Natural killer cell treated with Interleukin-12 subunit alpha and Interleukin-12 subunit beta and Interleukin-15 and Interleukin-18, amount 100 ng/mL, for 72 hours (primary cell): ENCODE results near the gene CDH16. TPM values are rescaled to one million over a fixed set of nuclear protein-coding genes. Genes with fewer than 3 reads are reported as not detected.

ENCODE experiments used
- ATAC-seq, 2 donors: fragments of 150-1000 bp; cut with Tn5 transposase in 1 of 2; sonication (Bioruptor Pico), chemical (Tn5 transposase) in 1 of 2; 2 replicates each; pipeline ENCODE4 v1.10.0; 2021
- DNase-seq: peaks from one replicate; pipeline ENCODE4 v3.0.0; 2022; ENCODE audit warnings: low spot score
- H3K27ac Mint-ChIP-seq, 2 donors: 1 replicate in 1 of 2; 2 replicates in 1 of 2; pipeline ENCODE4 v1.8.0; 2022; ENCODE audit warnings: mixed read lengths in 2 of 2, mild to moderate bottlenecking in 1 of 2, moderate library complexity in 1 of 2
- H3K27me3 Mint-ChIP-seq, 2 donors: 1 replicate in 1 of 2; 2 replicates in 1 of 2; pipeline ENCODE4 v1.8.0; 2022; ENCODE audit warnings: mixed read lengths in 2 of 2
- H3K36me3 Mint-ChIP-seq: one replicate; pipeline ENCODE4 v1.8.0; 2022; ENCODE audit warnings: mixed read lengths
- H3K4me1 Mint-ChIP-seq, 2 donors: 1 replicate in 1 of 2; 2 replicates in 1 of 2; pipeline ENCODE4 v1.8.0; 2022; ENCODE audit warnings: low read depth in 2 of 2, mixed read lengths in 2 of 2, mild to moderate bottlenecking in 1 of 2
- H3K4me3 Mint-ChIP-seq: one replicate; pipeline ENCODE4 v1.8.0; 2022; ENCODE audit warnings: mixed read lengths
- H3K9me3 Mint-ChIP-seq: 2 replicates; pipeline ENCODE4 v1.8.0; 2022; ENCODE audit warnings: mixed read lengths
- total RNA-seq, 2 donors: library from RNA; stranded (reverse); gene quantifications; one replicate each; pipeline ENCODE4 v1.2.3, GENCODE V29; 2022

Gene CDH16
- total RNA-seq, 2 donors from 2014 or later: not detected

DNA sequence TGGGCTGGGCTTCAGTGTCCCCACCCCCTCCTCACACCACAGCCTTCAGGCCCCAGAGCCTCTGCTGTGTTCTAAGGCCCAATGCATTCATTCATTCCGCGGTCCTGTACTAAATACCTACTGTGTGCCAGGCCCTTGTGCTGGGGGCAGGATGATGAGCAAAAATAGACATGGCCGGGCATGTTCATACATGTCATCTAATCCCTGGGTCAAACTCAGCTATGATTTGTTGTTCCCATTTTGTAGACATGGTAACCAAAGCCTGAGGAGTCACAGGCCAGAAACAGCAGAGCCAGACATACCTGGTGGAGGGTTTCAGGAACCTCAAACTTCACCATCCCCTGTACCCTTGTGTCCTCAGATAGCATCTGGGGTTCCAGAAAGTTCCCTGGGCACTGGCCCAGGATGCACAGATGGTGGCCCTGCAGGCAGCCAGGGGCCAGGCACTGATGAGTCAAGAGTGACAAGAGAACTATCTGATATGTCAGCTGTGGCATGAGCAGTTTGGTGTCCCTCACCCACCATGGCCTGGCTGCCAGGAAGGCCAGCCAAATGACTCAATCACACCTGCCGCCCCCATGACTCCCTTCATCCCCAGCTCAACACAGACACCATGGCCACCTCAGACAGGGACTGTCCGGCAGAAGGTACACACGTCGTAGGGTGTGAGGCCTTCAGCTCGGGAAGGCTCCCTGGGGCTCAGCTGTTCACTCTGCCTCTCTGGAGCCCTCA is 9.4 kb upstream of the CDH16 start:
- H3K36me3 Mint-ChIP-seq: no peaks in the 10 kb centered on the region
- no peaks in the 10 kb centered on the region for H3K9me3 Mint-ChIP-seq
- peaks cover 8 to 9% of the 10 kb centered on the region in 2 donors for H3K27me3 Mint-ChIP-seq
- no peak overlapping the region for H3K4me3 Mint-ChIP-seq
- DNase-seq: no peak
- H3K27ac Mint-ChIP-seq: peak overlapping the region; percentile 49 to 62
- peaks cover 25 to 49% of the 10 kb centered on the region in 2 donors for H3K4me1 Mint-ChIP-seq
- peak; percentile 57 to 61 for ATAC-seq

GRCh38 chr16:66926961-66927436 is 8.3 kb upstream of the CDH16 start:
- ATAC-seq: no peak
- no peak for DNase-seq
- Mint-ChIP-seq H3K9me3 (no peaks in the 10 kb centered on the region), H3K4me3 (no peak overlapping the region), H3K36me3 (no peaks in the 10 kb centered on the region), H3K27ac (no peak overlapping the region), H3K27me3 (peaks cover 8 to 9% of the 10 kb centered on the region in 2 donors), H3K4me1 (peaks cover 15 to 38% of the 10 kb centered on the region in 2 donors)

DNA sequence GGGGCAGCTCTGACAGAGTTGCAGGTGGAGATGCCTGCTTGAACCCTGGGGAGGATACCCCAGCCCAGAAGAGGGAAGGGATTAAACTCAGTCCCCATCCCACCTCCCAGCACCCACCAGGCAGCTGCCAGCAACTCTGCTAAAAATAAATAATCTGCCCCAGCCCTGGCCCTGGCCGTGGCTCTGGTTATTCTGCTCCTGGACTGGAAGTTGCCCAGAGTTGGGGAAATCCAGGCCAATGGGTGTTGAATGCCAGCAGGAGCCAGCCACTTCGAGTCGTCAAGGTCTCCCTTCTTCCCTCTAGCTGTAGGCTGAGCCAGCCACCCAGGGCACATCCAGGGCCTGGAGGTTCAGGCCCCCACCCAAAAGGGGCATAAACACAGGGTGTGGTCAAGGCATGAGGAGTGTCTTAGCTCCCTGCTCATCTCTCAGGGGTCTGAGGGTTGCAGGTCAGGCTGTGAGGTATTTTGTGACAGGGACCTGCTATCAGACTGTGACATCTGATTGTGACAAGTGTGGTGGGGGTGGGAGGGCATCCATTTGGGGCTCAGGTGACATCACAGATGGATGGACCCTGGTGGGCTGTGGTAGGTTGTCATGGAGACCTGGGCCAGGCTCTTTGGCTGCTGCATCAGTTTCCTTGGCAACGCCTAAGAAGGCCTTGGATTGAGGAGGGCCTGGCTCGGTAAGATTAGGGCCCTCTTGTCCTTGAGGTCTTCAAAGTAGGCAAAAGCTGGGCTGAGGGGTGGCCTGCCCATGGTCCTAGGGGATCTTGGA is 7.7 kb upstream of the CDH16 start:
- Mint-ChIP-seq H3K36me3 (no peaks in the 10 kb centered on the region), H3K4me3 (no peak overlapping the region), H3K4me1 (peaks cover 10 to 34% of the 10 kb centered on the region in 2 donors), H3K27ac (peak overlapping the region in 1 of 2 donors; percentile 62), H3K9me3 (no peaks in the 10 kb centered on the region), H3K27me3 (peaks cover 9% of the 10 kb centered on the region in 2 donors)
- ATAC-seq (no peak), DNase-seq (no peak)

DNA sequence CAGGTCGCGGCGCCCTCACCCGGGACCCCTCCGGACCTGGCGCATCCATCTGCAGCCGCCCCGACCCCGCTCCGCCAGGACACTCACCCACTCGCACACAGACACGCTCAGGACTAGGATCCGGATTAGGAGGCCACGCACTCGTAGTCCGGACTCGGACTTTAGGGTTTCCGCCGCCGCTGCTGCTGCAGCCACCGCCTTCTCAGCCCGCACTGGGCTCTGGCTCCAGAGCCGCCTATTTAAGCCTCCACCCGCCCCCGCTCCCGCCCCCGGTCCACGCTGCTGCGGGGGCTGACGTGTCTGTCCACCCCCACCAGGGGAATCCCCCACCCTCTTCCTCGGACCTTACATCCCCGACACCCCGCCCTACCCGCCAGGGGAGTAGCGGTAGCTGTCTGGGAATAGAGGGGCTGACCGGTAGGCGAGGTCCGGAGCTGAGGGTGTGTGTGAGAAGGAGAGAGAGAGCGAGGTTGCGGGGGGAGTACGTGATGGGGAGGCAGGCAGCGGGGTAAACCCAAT is 6.7 kb upstream of the CDH16 start, which contains the start of gene RRAD:
RRAD (minus strand) TSS at position 214 of the 519 bp plus-strand sequence. CDS start 356 bp downstream, outside the sequence.
- Mint-ChIP-seq H3K27me3 (peaks cover 9 to 12% of the 10 kb centered on the region in 2 donors), H3K9me3 (no peaks in the 10 kb centered on the region), H3K36me3 (no peaks in the 10 kb centered on the region), H3K4me1 (peaks cover 10 to 34% of the 10 kb centered on the region in 2 donors), H3K4me3 (peak within 1 kb of the TSS; percentile 68), H3K27ac (peak within 1 kb of the TSS in 1 of 2 donors; percentile 62)
- DNase-seq (peak; percentile 70), ATAC-seq (peak; percentile 35 to 60)

- Mint-ChIP-seq H3K27me3 (peaks cover 9 to 12% of the 10 kb centered on the region in 2 donors), H3K36me3 (no peaks in the 10 kb centered on the region), H3K4me1 (peaks cover 10 to 34% of the 10 kb centered on the region in 2 donors), H3K27ac (no peak overlapping the region), H3K9me3 (no peaks in the 10 kb centered on the region), H3K4me3 (peak overlapping the region; percentile 68)
- peak; percentile 72 to 86 for ATAC-seq
- peak; percentile 71 for DNase-seq
These were observed 6.0 kb upstream of the CDH16 start for GRCh38 chr16:66924527-66925321.

DNA sequence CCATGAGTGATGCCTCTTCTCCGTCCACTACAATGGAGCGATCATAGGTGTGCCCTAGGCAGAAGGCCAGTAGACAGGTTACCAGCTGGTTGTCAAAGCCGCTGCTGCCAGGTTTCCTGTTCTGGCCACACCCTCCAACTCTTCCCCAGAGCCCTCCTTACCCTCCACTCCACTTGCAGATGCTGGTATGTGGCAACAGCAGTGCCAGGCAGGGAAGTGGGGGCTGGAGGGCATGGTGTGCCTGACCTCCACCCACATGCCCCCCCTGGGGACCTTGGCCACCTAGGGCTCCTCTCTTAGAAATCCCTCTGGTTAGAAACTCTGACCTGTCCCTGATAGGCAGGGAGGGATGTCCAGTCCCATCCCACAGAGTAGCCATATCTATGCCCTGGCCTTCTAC is 5.2 kb upstream of the CDH16 start:
- H3K36me3 Mint-ChIP-seq: no peaks in the 10 kb centered on the region
- H3K27ac Mint-ChIP-seq: no peak overlapping the region
- peaks cover 10 to 34% of the 10 kb centered on the region in 2 donors for H3K4me1 Mint-ChIP-seq
- H3K9me3 Mint-ChIP-seq: no peaks in the 10 kb centered on the region
- H3K27me3 Mint-ChIP-seq: peaks cover 9 to 12% of the 10 kb centered on the region in 2 donors
- no peak overlapping the region for H3K4me3 Mint-ChIP-seq
- no peak for ATAC-seq
- no peak for DNase-seq

GRCh38 chr16:66923247-66923731 is 4.6 kb upstream of the CDH16 start:
- DNase-seq: no peak
- no peak for ATAC-seq
- no peaks in the 10 kb centered on the region for H3K36me3 Mint-ChIP-seq
- no peak overlapping the region for H3K4me3 Mint-ChIP-seq
- H3K4me1 Mint-ChIP-seq: peaks cover 5 to 32% of the 10 kb centered on the region in 2 donors
- no peak overlapping the region for H3K27ac Mint-ChIP-seq
- no peaks in the 10 kb centered on the region for H3K9me3 Mint-ChIP-seq
- peaks cover 9 to 12% of the 10 kb centered on the region in 2 donors for H3K27me3 Mint-ChIP-seq

GRCh38 chr16:66921729-66922450 is 3.2 kb upstream of the CDH16 start:
- peaks cover 0 to 19% of the 10 kb centered on the region in 2 donors for H3K4me1 Mint-ChIP-seq
- no peak overlapping the region for H3K4me3 Mint-ChIP-seq
- peaks cover 9 to 12% of the 10 kb centered on the region in 2 donors for H3K27me3 Mint-ChIP-seq
- ATAC-seq (no peak), DNase-seq (no peak)
- no peaks in the 10 kb centered on the region for H3K9me3 Mint-ChIP-seq
- no peak overlapping the region for H3K27ac Mint-ChIP-seq
- no peaks in the 10 kb centered on the region for H3K36me3 Mint-ChIP-seq

- Mint-ChIP-seq H3K27me3 (peaks cover 9 to 12% of the 10 kb centered on the region in 2 donors), H3K9me3 (no peaks in the 10 kb centered on the region), H3K4me3 (no peak overlapping the region), H3K36me3 (no peaks in the 10 kb centered on the region), H3K27ac (no peak overlapping the region), H3K4me1 (peaks cover 0 to 16% of the 10 kb centered on the region in 2 donors)
- DNase-seq (no peak), ATAC-seq (no peak)
These were observed 2.4 kb upstream of the CDH16 start for GRCh38 chr16:66920924-66921680.

- peaks cover 9 to 12% of the 10 kb centered on the region in 2 donors for H3K27me3 Mint-ChIP-seq
- H3K4me3 Mint-ChIP-seq: no peak overlapping the region
- no peaks in the 10 kb centered on the region for H3K9me3 Mint-ChIP-seq
- no peak for ATAC-seq
- peaks cover 0 to 9% of the 10 kb centered on the region in 2 donors for H3K4me1 Mint-ChIP-seq
- H3K36me3 Mint-ChIP-seq: no peaks in the 10 kb centered on the region
- H3K27ac Mint-ChIP-seq: no peak overlapping the region
- no peak for DNase-seq
These were observed 1.6 kb upstream of the CDH16 start for GRCh38 chr16:66920299-66920590.

- Mint-ChIP-seq H3K36me3 (no peaks in the 10 kb centered on the region), H3K4me1 (peaks cover 0 to 8% of the 10 kb centered on the region in 2 donors), H3K4me3 (no peak overlapping the region), H3K27ac (no peak overlapping the region), H3K27me3 (peaks cover 9 to 12% of the 10 kb centered on the region in 2 donors), H3K9me3 (no peaks in the 10 kb centered on the region)
- ATAC-seq: no peak
- DNase-seq: no peak
These were observed 1.0 kb upstream of the CDH16 start for GRCh38 chr16:66919569-66920298.

GRCh38 chr16:66918355-66918754 is 330 bp downstream of the CDH16 start:
- Mint-ChIP-seq H3K4me3 (no peak overlapping the region), H3K9me3 (no peaks in the 10 kb centered on the region), H3K27me3 (peaks cover 2 to 6% of the 10 kb centered on the region in 2 donors), H3K36me3 (no peaks in the 10 kb centered on the region), H3K4me1 (peaks cover 0 to 2% of the 10 kb centered on the region in 2 donors), H3K27ac (no peak overlapping the region)
- DNase-seq (no peak), ATAC-seq (no peak)
